Hepatocyte (in vitro differentiated cells): ENCODE results near the gene MBNL1.

Experiments
- EZH2 ChIP-seq: fragments of 200-600 bp; sonication (generic); IDR thresholded peaks from 2 replicates; pipeline ENCODE4 v1.6.1; 2016; ENCODE audit warnings: antibody characterized with exemption, mild to moderate bottlenecking, borderline replicate concordance
- TF ChIP-seq, protein P1 (sequence below): fragments of 200-600 bp; sonication (generic); IDR thresholded peaks from 2 replicates; pipeline ENCODE4 v1.5.1; 2016; ENCODE audit warnings: antibody characterized with exemption, mild to moderate bottlenecking; ENCODE audit not compliant: poor library complexity

DNA sequence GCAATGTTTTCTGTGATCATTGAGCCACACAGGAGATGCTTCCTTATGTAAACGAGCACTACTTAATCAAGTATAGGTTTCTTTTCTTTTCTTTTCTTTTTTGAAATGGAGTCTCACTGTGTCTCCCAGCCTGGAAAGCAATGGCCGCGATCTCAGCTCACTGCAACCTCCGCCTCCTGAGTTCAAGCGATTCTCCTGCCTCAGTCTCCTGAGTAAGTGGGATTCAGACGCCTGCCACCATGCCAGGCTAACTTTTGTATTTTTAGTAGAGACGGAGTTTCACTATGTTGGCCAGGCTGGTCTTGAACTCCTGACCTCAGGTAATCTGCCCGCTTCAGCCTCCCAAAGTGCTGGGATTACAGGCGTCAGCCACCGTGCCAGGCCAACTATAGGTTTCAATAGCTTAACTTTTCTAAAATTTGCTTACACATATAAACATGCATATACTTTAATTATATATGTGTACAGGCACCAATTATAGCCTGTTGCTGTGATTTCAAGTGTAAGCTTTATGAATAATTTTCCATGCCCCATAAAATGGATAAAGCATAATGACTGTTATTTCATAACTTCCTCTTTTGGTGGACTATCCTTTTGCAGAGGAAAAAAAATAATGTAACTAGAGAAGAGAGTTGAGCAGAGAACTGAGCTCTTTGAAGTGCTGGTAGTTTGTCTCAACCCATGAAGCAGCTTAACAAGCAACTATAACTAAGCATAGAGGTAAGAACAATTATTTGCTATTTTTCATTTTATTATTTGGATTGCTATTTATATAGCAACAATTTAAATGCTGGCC, 24.8 kb upstream of the MBNL1 start:
- TF ChIP-seq EZH2, result no peak
- TF ChIP-seq, protein P1, sequence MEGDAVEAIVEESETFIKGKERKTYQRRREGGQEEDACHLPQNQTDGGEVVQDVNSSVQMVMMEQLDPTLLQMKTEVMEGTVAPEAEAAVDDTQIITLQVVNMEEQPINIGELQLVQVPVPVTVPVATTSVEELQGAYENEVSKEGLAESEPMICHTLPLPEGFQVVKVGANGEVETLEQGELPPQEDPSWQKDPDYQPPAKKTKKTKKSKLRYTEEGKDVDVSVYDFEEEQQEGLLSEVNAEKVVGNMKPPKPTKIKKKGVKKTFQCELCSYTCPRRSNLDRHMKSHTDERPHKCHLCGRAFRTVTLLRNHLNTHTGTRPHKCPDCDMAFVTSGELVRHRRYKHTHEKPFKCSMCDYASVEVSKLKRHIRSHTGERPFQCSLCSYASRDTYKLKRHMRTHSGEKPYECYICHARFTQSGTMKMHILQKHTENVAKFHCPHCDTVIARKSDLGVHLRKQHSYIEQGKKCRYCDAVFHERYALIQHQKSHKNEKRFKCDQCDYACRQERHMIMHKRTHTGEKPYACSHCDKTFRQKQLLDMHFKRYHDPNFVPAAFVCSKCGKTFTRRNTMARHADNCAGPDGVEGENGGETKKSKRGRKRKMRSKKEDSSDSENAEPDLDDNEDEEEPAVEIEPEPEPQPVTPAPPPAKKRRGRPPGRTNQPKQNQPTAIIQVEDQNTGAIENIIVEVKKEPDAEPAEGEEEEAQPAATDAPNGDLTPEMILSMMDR, result no peak
